ENCODE measurements around the gene CLIC1.

DNA sequence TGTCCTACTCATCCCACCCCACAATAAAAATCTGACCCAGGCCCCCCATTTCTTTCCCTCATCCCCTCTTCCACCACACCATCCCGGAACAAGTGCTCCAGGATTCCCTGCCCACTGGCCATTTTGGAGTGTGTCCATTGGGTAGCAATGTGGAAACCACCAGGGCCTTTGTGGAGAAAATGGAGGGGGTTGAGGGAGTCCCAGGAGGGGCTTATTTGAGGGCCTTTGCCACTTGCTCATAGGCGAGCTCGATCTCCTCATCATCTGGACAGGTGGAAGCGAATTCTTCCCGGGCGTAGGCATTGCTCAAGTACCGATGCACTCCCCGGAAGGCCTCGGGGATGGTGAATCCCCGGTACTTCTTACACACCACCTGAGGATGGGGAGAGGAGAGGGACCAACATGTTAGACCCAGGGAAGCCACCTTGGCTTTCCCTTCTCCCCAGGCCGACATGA is 5.7 kb downstream of the CLIC1 start:
- TF ChIP-seq, protein P1, sequence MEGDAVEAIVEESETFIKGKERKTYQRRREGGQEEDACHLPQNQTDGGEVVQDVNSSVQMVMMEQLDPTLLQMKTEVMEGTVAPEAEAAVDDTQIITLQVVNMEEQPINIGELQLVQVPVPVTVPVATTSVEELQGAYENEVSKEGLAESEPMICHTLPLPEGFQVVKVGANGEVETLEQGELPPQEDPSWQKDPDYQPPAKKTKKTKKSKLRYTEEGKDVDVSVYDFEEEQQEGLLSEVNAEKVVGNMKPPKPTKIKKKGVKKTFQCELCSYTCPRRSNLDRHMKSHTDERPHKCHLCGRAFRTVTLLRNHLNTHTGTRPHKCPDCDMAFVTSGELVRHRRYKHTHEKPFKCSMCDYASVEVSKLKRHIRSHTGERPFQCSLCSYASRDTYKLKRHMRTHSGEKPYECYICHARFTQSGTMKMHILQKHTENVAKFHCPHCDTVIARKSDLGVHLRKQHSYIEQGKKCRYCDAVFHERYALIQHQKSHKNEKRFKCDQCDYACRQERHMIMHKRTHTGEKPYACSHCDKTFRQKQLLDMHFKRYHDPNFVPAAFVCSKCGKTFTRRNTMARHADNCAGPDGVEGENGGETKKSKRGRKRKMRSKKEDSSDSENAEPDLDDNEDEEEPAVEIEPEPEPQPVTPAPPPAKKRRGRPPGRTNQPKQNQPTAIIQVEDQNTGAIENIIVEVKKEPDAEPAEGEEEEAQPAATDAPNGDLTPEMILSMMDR (IDR thresholded peaks at IDR 0.05), result no peak
- TF ChIP-seq POLR2A (IDR thresholded peaks at IDR 0.05), result no peak

Measured in testis (tissue), 2 donors.